ENCODE results near the gene MLYCD.
"Not testable (repeated sequence)": the region's sequence is repeated elsewhere in the genome, so short reads cannot be mapped to it uniquely, and the experiment has no call there.

Gene MLYCD

GRCh38 chr16:83946781-83947566 lies 48.1 kb downstream of the MLYCD start:
- Histone ChIP-seq H3K4me3 (ENCODE audit: low read depth in 1 of 2, low read length in 1 of 2) (no peak overlapping the region), H3K4me1 (ENCODE audit: control insufficient read depth in 1 of 2, insufficient read depth in 1 of 2, low read depth in 1 of 2, low read length in 1 of 2) (no peaks in the 10 kb centered on the region), H3K27me3 (no peaks in the 10 kb centered on the region), H3K36me3 (no peaks in the 10 kb centered on the region), H3K9me3 (no peaks in the 10 kb centered on the region), H3K27ac (no peak overlapping the region)
- no peak for TF ChIP-seq CTCF (IDR thresholded peaks at IDR 0.05)

GRCh38 chr16:83947642-83948234 lies 48.8 kb downstream of the MLYCD start:
- Histone ChIP-seq H3K27me3 (no peaks in the 10 kb centered on the region), H3K4me1 (ENCODE audit: control insufficient read depth in 1 of 2, insufficient read depth in 1 of 2, low read depth in 1 of 2, low read length in 1 of 2) (peaks cover 4% of the 10 kb centered on the region in 2 experiments), H3K9me3 (no peaks in the 10 kb centered on the region), H3K36me3 (no peaks in the 10 kb centered on the region), H3K27ac (no peak overlapping the region), H3K4me3 (ENCODE audit: low read depth in 1 of 2, low read length in 1 of 2) (no peak overlapping the region)
- TF ChIP-seq CTCF (IDR thresholded peaks at IDR 0.05), result no peak

GRCh38 chr16:83948914-83949723 lies 50.2 kb downstream of the MLYCD start:
- H3K27ac ChIP-seq, result no peak overlapping the region
- H3K9me3 ChIP-seq, result no peaks in the 10 kb centered on the region
- peaks cover 6% of the 10 kb centered on the region for H3K27me3 ChIP-seq
- H3K4me3 ChIP-seq (ENCODE audit: low read depth in 1 of 2, low read length in 1 of 2), result no peak overlapping the region
- TF ChIP-seq CTCF (IDR thresholded peaks at IDR 0.05), result no peak
- H3K36me3 ChIP-seq, result no peaks in the 10 kb centered on the region
- peaks cover 18% of the 10 kb centered on the region in 2 experiments for H3K4me1 ChIP-seq (ENCODE audit: control insufficient read depth in 1 of 2, insufficient read depth in 1 of 2, low read depth in 1 of 2, low read length in 1 of 2)

GRCh38 chr16:83949724-83950001 lies 50.7 kb downstream of the MLYCD start:
- Histone ChIP-seq H3K27me3 (peaks cover 10% of the 10 kb centered on the region), H3K36me3 (no peaks in the 10 kb centered on the region), H3K27ac (no peak overlapping the region), H3K9me3 (no peaks in the 10 kb centered on the region), H3K4me1 (ENCODE audit: control insufficient read depth in 1 of 2, insufficient read depth in 1 of 2, low read depth in 1 of 2, low read length in 1 of 2) (peaks cover 22 to 24% of the 10 kb centered on the region in 2 experiments), H3K4me3 (ENCODE audit: low read depth in 1 of 2, low read length in 1 of 2) (no peak overlapping the region)
- TF ChIP-seq CTCF (IDR thresholded peaks at IDR 0.05), result no peak

GRCh38 chr16:83950862-83951399 lies 52.0 kb downstream of the MLYCD start:
- H3K27ac ChIP-seq; H3K9me3 ChIP-seq; H3K36me3 ChIP-seq; H3K4me3 ChIP-seq (ENCODE audit: low read depth in 1 of 2, low read length in 1 of 2): not testable (repeated sequence)
- peaks cover 24 to 26% of the 10 kb centered on the region in 2 experiments for H3K4me1 ChIP-seq (ENCODE audit: control insufficient read depth in 1 of 2, insufficient read depth in 1 of 2, low read depth in 1 of 2, low read length in 1 of 2)
- peaks cover 23% of the 10 kb centered on the region for H3K27me3 ChIP-seq
